ENCODE results near the gene PIP5K1C. TPM values are rescaled to one million over a fixed set of nuclear protein-coding genes. Genes with fewer than 3 reads are reported as not detected.

Gene PIP5K1C
- total RNA-seq, 3 donors from 2014 or later = 14.6 to 15.7 (median 15.7) TPM

- Histone ChIP-seq H3K36me3 (no peaks in the 10 kb centered on the region), H3K9me3 (no peaks in the 10 kb centered on the region), H3K27me3 (no peaks in the 10 kb centered on the region), H3K27ac (no peak overlapping the region), H3K4me1 (no peaks in the 10 kb centered on the region), H3K4me3 (no peak overlapping the region)
- intact Hi-C loops (cut with DNase I; ENCODE audit: low total_unique reads) = no loop called here
- DNase-seq (ENCODE audit: low spot score in 2 of 2) = no peak
- TF ChIP-seq POLR2A (IDR thresholded peaks at IDR 0.05) = no peak
- TF ChIP-seq POLR2AphosphoS5 (IDR thresholded peaks at IDR 0.05) = no peak
- TF ChIP-seq, protein P1, sequence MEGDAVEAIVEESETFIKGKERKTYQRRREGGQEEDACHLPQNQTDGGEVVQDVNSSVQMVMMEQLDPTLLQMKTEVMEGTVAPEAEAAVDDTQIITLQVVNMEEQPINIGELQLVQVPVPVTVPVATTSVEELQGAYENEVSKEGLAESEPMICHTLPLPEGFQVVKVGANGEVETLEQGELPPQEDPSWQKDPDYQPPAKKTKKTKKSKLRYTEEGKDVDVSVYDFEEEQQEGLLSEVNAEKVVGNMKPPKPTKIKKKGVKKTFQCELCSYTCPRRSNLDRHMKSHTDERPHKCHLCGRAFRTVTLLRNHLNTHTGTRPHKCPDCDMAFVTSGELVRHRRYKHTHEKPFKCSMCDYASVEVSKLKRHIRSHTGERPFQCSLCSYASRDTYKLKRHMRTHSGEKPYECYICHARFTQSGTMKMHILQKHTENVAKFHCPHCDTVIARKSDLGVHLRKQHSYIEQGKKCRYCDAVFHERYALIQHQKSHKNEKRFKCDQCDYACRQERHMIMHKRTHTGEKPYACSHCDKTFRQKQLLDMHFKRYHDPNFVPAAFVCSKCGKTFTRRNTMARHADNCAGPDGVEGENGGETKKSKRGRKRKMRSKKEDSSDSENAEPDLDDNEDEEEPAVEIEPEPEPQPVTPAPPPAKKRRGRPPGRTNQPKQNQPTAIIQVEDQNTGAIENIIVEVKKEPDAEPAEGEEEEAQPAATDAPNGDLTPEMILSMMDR (IDR thresholded peaks at IDR 0.05) = no peak
Observed at GRCh38 chr19:3663838-3664237, 36.4 kb downstream of the PIP5K1C start.

- peaks cover 7% of the 10 kb centered on the region for H3K36me3 ChIP-seq
- no peaks in the 10 kb centered on the region for H3K4me1 ChIP-seq
- H3K4me3 ChIP-seq = no peak overlapping the region
- no peaks in the 10 kb centered on the region for H3K27me3 ChIP-seq
- no peak for DNase-seq (ENCODE audit: low spot score in 2 of 2)
- no peak overlapping the region for H3K27ac ChIP-seq
- intact Hi-C loops (cut with DNase I; ENCODE audit: low total_unique reads) = no loop called here
- TF ChIP-seq POLR2AphosphoS5 (IDR thresholded peaks at IDR 0.05) (no peak), POLR2A (IDR thresholded peaks at IDR 0.05) (no peak)
- TF ChIP-seq, protein P1 (IDR thresholded peaks at IDR 0.05) = no peak
- H3K9me3 ChIP-seq = no peaks in the 10 kb centered on the region
Observed at GRCh38 chr19:3661284-3662238, 38.7 kb downstream of the PIP5K1C start.

GRCh38 chr19:3660493-3661219, 39.6 kb downstream of the PIP5K1C start:
- intact Hi-C loops (cut with DNase I; ENCODE audit: low total_unique reads) = no loop called here

DNA sequence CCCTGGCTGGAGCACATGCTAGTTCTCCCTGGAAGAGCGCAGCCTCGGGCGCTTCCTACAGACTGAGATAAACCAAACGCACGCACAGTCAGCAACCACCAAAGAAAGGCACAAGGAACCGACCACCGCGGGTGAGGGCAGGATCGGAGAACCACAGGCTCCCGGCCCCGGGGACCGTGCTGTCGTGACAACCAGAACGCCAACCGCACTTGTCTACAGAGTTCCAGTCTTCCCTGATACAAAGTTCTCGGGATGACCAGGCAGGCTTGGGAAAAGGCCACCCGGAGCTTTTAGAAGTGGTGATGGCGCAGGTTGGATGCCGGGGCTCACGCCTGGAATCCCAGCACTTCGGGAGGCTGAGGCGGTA, 40.5 kb downstream of the PIP5K1C start:
- no peak for DNase-seq (ENCODE audit: low spot score in 2 of 2)
- intact Hi-C loops (cut with DNase I; ENCODE audit: low total_unique reads) = loop anchor here (10.0 kb wide), 1 partner anchor 645 kb away; the partner anchor contains the start of genes FSD1 and TMIGD2
- Histone ChIP-seq H3K4me1 (no peaks in the 10 kb centered on the region), H3K4me3 (no peak overlapping the region), H3K27me3 (no peaks in the 10 kb centered on the region), H3K9me3 (no peaks in the 10 kb centered on the region), H3K36me3 (peaks cover 7% of the 10 kb centered on the region), H3K27ac (no peak overlapping the region)
- TF ChIP-seq POLR2A (IDR thresholded peaks at IDR 0.05) = no peak

More at GRCh38 chr19:3660493-3661219, 39.6 kb downstream of the PIP5K1C start:
- Histone ChIP-seq H3K27ac (no peak overlapping the region), H3K27me3 (no peaks in the 10 kb centered on the region), H3K4me3 (no peak overlapping the region), H3K4me1 (no peaks in the 10 kb centered on the region), H3K36me3 (peaks cover 7% of the 10 kb centered on the region), H3K9me3 (no peaks in the 10 kb centered on the region)
- TF ChIP-seq, protein P1 (IDR thresholded peaks at IDR 0.05) = no peak
- TF ChIP-seq POLR2AphosphoS5 (IDR thresholded peaks at IDR 0.05) (no peak), POLR2A (IDR thresholded peaks at IDR 0.05) (no peak)
- DNase-seq (ENCODE audit: low spot score in 2 of 2) = no peak

- no peaks in the 10 kb centered on the region for H3K4me1 ChIP-seq
- no peak overlapping the region for H3K27ac ChIP-seq
- no peak overlapping the region for H3K4me3 ChIP-seq
- no peaks in the 10 kb centered on the region for H3K27me3 ChIP-seq
- H3K36me3 ChIP-seq = peaks cover 7% of the 10 kb centered on the region
- H3K9me3 ChIP-seq = no peaks in the 10 kb centered on the region
- DNase-seq (ENCODE audit: low spot score in 2 of 2) = no peak
- TF ChIP-seq POLR2A (IDR thresholded peaks at IDR 0.05) (no peak), POLR2AphosphoS5 (IDR thresholded peaks at IDR 0.05) (no peak)
- TF ChIP-seq, protein P1 (IDR thresholded peaks at IDR 0.05) = no peak
- intact Hi-C loops (cut with DNase I; ENCODE audit: low total_unique reads) = loop anchor here (10.0 kb wide), 1 partner anchor 646 kb away; the partner anchor contains the start of genes FSD1 and TMIGD2
Observed at GRCh38 chr19:3658870-3659745, 41.2 kb downstream of the PIP5K1C start.

Data from breast epithelium (tissue), 4 donors.